ENCODE results near the gene TAMALIN. TPM values are rescaled to one million over a fixed set of nuclear protein-coding genes. Genes with fewer than 3 reads are reported as not detected.
A peak's percentile ranks its signal among the peaks of the same experiment; 100 is the strongest.

The TAMALIN gene
- total and polyA plus RNA-seq, 2 donors from 2014 or later = 22.3 to 52.3 TPM

DNA sequence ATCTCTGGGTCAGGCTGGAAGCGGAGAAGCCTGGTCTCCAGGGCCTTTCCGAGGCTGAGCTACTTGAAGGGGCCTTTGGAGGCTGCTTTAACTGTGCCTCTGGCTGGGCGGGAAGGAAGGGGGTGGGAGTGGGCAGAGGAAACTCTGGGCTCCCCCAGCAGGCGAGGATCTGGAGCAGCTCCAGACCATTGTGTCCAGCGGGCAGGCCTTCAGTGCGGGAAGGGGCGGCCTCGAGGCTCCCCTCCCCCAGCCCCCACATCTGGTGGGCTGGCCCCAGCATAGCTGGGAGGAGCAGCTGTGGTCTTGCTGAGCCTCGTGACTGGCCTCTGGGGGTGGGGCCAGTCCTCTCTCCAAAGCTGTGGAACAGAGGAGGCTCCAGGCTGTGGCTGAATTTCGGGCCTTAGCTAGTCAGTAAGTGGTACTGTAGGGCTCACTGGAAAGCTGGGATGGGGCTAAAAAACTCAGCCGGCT is 3.4 kb downstream of the TAMALIN start:
- peaks cover 3 to 22% (median 6%) of the 10 kb centered on the region in 3 donors for H3K4me1 ChIP-seq (ENCODE audit: control insufficient read depth in 2 of 3, insufficient read depth in 2 of 3, low read depth in 1 of 3, low read length in 3 of 3)
- DNase-seq (peak; percentile 89 to 97 (median 93)), FAIRE-seq (no peak)
- peak overlapping the region in 1 of 3 donors; percentile 13 for H3K9ac ChIP-seq (ENCODE audit: low read length in 3 of 3)
- no peaks in the 10 kb centered on the region for H3K27me3 ChIP-seq (ENCODE audit: control insufficient read depth, insufficient read depth, low read length)
- TF ChIP-seq, protein P1, sequence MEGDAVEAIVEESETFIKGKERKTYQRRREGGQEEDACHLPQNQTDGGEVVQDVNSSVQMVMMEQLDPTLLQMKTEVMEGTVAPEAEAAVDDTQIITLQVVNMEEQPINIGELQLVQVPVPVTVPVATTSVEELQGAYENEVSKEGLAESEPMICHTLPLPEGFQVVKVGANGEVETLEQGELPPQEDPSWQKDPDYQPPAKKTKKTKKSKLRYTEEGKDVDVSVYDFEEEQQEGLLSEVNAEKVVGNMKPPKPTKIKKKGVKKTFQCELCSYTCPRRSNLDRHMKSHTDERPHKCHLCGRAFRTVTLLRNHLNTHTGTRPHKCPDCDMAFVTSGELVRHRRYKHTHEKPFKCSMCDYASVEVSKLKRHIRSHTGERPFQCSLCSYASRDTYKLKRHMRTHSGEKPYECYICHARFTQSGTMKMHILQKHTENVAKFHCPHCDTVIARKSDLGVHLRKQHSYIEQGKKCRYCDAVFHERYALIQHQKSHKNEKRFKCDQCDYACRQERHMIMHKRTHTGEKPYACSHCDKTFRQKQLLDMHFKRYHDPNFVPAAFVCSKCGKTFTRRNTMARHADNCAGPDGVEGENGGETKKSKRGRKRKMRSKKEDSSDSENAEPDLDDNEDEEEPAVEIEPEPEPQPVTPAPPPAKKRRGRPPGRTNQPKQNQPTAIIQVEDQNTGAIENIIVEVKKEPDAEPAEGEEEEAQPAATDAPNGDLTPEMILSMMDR (IDR thresholded peaks at IDR 0.05; ENCODE audit: borderline replicate concordance, extremely low read depth, insufficient read depth) = no peak
- peak overlapping the region; percentile 61 for H3K27ac ChIP-seq (ENCODE audit: low read depth in 2 of 2, low read length in 2 of 2)
- intact Hi-C loops (cut with DNase I) = no loop called here
- H3K36me3 ChIP-seq (ENCODE audit: control insufficient read depth in 2 of 3, insufficient read depth in 3 of 3, low read length in 3 of 3) = peaks cover 0 to 4% (median 4%) of the 10 kb centered on the region in 3 donors
- H3K4me3 ChIP-seq (ENCODE audit: low read length in 3 of 3) = peak overlapping the region in 1 of 3 donors; percentile 27
- no peaks in the 10 kb centered on the region for H3K9me3 ChIP-seq (ENCODE audit: control insufficient read depth in 2 of 3, insufficient read depth in 1 of 3, low read length in 3 of 3)

DNA sequence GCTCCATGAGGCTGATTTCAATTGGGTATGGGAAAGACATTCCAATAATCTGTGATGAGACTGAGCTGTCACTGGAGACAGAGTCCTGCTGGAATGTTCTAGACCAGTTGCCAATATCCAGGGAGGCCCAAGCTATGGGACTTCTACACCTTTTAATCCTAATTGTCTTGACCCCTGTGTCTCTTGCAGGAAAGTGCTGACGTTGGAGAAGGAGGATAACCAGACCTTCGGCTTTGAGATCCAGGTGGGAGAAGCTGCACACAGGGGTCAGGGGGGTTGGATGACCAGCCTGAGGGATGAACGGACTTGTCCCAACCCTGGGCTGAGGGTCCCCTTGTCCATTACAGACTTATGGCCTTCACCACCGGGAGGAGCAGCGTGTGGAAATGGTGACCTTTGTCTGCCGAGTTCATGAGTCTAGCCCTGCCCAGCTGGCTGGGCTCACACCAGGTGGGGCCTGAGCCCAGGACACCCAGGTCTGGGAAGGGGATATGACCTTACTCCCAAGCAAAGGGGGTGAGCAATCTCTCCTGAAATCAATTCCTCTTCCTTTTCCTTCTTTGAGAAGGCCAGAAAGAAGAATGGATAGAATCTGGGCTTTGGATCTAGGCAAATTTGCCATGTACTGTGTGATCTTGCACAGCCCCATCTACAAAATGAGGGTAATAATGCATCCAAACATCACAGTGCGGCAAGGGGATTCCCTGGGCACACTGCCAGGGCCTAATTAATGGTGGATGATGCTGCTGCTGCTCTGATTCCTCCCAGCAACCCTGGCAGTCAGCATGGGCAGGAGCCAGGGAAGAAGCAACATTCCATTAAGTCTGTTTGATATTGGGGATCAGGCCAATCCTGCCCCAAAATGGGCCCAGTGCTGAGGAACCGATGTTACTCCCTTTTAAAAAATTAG is 4.2 kb downstream of the TAMALIN start:
- Histone ChIP-seq H3K9me3 (ENCODE audit: control insufficient read depth in 2 of 3, insufficient read depth in 1 of 3, low read length in 3 of 3) (no peaks in the 10 kb centered on the region), H3K27me3 (ENCODE audit: control insufficient read depth, insufficient read depth, low read length) (no peaks in the 10 kb centered on the region), H3K36me3 (ENCODE audit: control insufficient read depth in 2 of 3, insufficient read depth in 3 of 3, low read length in 3 of 3) (peaks cover 0 to 4% (median 4%) of the 10 kb centered on the region in 3 donors), H3K27ac (ENCODE audit: low read depth in 2 of 2, low read length in 2 of 2) (peak overlapping the region; percentile 34 to 61), H3K4me3 (ENCODE audit: low read length in 3 of 3) (peak overlapping the region in 1 of 3 donors; percentile 19), H3K9ac (ENCODE audit: low read length in 3 of 3) (peak overlapping the region in 1 of 3 donors; percentile 13), H3K4me1 (ENCODE audit: control insufficient read depth in 2 of 3, insufficient read depth in 2 of 3, low read depth in 1 of 3, low read length in 3 of 3) (peaks cover 3 to 16% (median 6%) of the 10 kb centered on the region in 3 donors)
- DNase-seq (peak in 1 of 5 donors; percentile 63), FAIRE-seq (no peak)
- intact Hi-C loops (cut with DNase I) = no loop called here
- TF ChIP-seq, protein P1 (IDR thresholded peaks at IDR 0.05; ENCODE audit: borderline replicate concordance, extremely low read depth, insufficient read depth) = no peak

DNA sequence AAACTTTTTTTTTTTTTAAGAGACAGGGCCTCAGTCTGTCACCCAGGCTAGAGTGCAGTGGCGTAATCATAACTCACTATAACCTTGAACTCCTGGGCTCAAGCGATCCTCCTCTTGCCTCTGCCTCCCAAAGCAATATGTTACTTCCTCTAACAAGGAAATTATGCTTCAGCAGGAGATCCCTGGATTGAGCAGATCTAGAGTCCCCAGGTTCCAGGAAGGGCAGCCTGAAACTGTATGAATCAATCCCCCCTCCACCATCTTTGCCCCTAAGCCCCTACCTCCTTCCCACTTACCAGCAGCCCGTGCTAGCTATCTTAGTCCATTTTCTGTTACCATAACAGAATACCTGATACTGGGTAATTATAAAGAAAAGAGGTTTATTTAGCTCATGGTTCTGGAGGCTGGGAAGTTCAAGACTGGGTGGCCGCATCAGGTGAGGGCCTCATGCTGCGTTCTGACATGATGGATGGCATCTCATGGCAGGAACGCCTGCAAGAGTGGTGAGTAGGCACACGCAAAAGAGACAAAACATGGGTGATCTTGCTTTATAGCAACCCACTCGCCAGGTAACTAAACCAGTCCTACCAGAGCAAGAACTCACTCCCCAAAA is 5.0 kb downstream of the TAMALIN start:
- intact Hi-C loops (cut with DNase I) = no loop called here
- Histone ChIP-seq H3K36me3 (ENCODE audit: control insufficient read depth in 2 of 3, insufficient read depth in 3 of 3, low read length in 3 of 3) (peaks cover 0 to 4% (median 4%) of the 10 kb centered on the region in 3 donors), H3K9me3 (ENCODE audit: control insufficient read depth in 2 of 3, insufficient read depth in 1 of 3, low read length in 3 of 3) (no peaks in the 10 kb centered on the region), H3K4me1 (ENCODE audit: control insufficient read depth in 2 of 3, insufficient read depth in 2 of 3, low read depth in 1 of 3, low read length in 3 of 3) (peaks cover 3 to 12% (median 6%) of the 10 kb centered on the region in 3 donors), H3K27me3 (ENCODE audit: control insufficient read depth, insufficient read depth, low read length) (no peaks in the 10 kb centered on the region), H3K9ac (ENCODE audit: low read length in 3 of 3) (no peak overlapping the region), H3K27ac (ENCODE audit: low read depth in 2 of 2, low read length in 2 of 2) (no peak overlapping the region), H3K4me3 (ENCODE audit: low read length in 3 of 3) (no peak overlapping the region)
- TF ChIP-seq, protein P1 (IDR thresholded peaks at IDR 0.05; ENCODE audit: borderline replicate concordance, extremely low read depth, insufficient read depth) = no peak
- no peak for DNase-seq
- no peak for FAIRE-seq
